Measurements from ENCODE around the gene MTMR10. TPM values are rescaled to one million over a fixed set of nuclear protein-coding genes. Genes with fewer than 3 reads are reported as not detected.

The MTMR10 gene
- total RNA-seq, 1 donor from 2014 or later, result 14.8 TPM

- Histone ChIP-seq H3K9me3 (ENCODE audit: insufficient read depth, low read depth, low read length) (no peaks in the 10 kb centered on the region), H3K4me1 (ENCODE audit: insufficient read depth, low read length) (peaks cover 22% of the 10 kb centered on the region), H2AFZ (ENCODE audit: low read depth, low read length) (peak overlapping the region; percentile 6), H3K4me2 (ENCODE audit: low read length) (peak overlapping the region; percentile 57), H3K27ac (ENCODE audit: low read depth, low read length) (peak overlapping the region; percentile 62), H3K27me3 (ENCODE audit: insufficient read depth, low read length) (no peaks in the 10 kb centered on the region), H3K9ac (ENCODE audit: low read length) (peak overlapping the region; percentile 27), H3K79me2 (ENCODE audit: insufficient read depth, low read length) (no peaks in the 10 kb centered on the region), H3K36me3 (ENCODE audit: insufficient read depth, low read length) (no peaks in the 10 kb centered on the region), H4K20me1 (ENCODE audit: insufficient read depth, low read length) (no peaks in the 10 kb centered on the region), H3K4me3 (ENCODE audit: insufficient read depth, low read depth, low read length) (no peak overlapping the region)
- FAIRE-seq, result no peak
- H3K4me3 Mint-ChIP-seq (ENCODE audit: unreplicated experiment), result no peak overlapping the region
- H3K9me3 Mint-ChIP-seq (ENCODE audit: unreplicated experiment), result no peaks in the 10 kb centered on the region
- peaks cover 3% of the 10 kb centered on the region for H3K27me3 Mint-ChIP-seq (ENCODE audit: low read depth, unreplicated experiment)
- peak; percentile 21 for DNase-seq (ENCODE audit: low read depth)
- H3K36me3 Mint-ChIP-seq (ENCODE audit: low read depth, unreplicated experiment), result no peaks in the 10 kb centered on the region
- peaks cover 22% of the 10 kb centered on the region for H3K4me1 Mint-ChIP-seq (ENCODE audit: low read depth, unreplicated experiment)
- TF ChIP-seq EZH2 (IDR thresholded peaks at IDR 0.05; ENCODE audit: insufficient read depth, low read length) (no peak), CTCF (IDR thresholded peaks at IDR 0.05; ENCODE audit: insufficient read depth, low read depth, low read length) (no peak)
- H3K27ac Mint-ChIP-seq (ENCODE audit: unreplicated experiment), result peak overlapping the region; percentile 88
Measured at GRCh38 chr15:31024979-31025378, 33.6 kb upstream of the MTMR10 start.

DNA sequence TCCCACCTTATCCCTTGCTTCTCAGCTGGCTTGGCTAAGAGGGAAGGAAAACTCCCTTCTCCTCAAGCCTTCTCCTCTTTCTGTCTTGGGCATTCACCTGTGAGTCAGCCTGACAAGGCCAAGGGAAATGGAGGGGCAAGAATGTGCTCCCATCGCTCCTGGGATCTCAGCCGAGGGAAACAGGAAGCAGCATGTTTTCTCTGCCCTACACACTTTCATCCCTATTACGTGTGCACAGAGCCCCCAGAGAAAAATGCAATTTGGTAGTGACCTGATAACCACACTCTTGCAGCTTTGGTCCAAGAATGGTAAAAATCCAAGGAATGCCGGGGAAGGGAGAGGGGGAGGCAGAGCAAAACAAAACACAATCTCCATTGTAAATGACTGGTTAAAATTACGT is 32.9 kb upstream of the MTMR10 start:
- no peaks in the 10 kb centered on the region for H4K20me1 ChIP-seq (ENCODE audit: insufficient read depth, low read length)
- peaks cover 3% of the 10 kb centered on the region for H3K27me3 Mint-ChIP-seq (ENCODE audit: low read depth, unreplicated experiment)

More for the DNA sequence above, 32.9 kb upstream of the MTMR10 start:
- no peaks in the 10 kb centered on the region for H3K36me3 Mint-ChIP-seq (ENCODE audit: low read depth, unreplicated experiment)
- FAIRE-seq (peak; percentile 96), DNase-seq (ENCODE audit: low read depth) (peak; percentile 98)
- H2AFZ ChIP-seq (ENCODE audit: low read depth, low read length), result no peak overlapping the region
- H3K4me2 ChIP-seq (ENCODE audit: low read length), result peak overlapping the region; percentile 57
- no peak overlapping the region for H3K4me3 ChIP-seq (ENCODE audit: insufficient read depth, low read depth, low read length)
- H3K27ac ChIP-seq (ENCODE audit: low read depth, low read length), result peak overlapping the region; percentile 62
- no peaks in the 10 kb centered on the region for H3K79me2 ChIP-seq (ENCODE audit: insufficient read depth, low read length)
- no peak overlapping the region for H3K4me3 Mint-ChIP-seq (ENCODE audit: unreplicated experiment)
- H3K9ac ChIP-seq (ENCODE audit: low read length), result no peak overlapping the region
- peaks cover 22% of the 10 kb centered on the region for H3K4me1 ChIP-seq (ENCODE audit: insufficient read depth, low read length)
- no peak for TF ChIP-seq EZH2 (IDR thresholded peaks at IDR 0.05; ENCODE audit: insufficient read depth, low read length)
- TF ChIP-seq CTCF (IDR thresholded peaks at IDR 0.05; ENCODE audit: insufficient read depth, low read depth, low read length), result no peak
- H3K27me3 ChIP-seq (ENCODE audit: insufficient read depth, low read length), result no peaks in the 10 kb centered on the region
- peak overlapping the region; percentile 88 for H3K27ac Mint-ChIP-seq (ENCODE audit: unreplicated experiment)
- peaks cover 22% of the 10 kb centered on the region for H3K4me1 Mint-ChIP-seq (ENCODE audit: low read depth, unreplicated experiment)
- H3K9me3 ChIP-seq (ENCODE audit: insufficient read depth, low read depth, low read length), result no peaks in the 10 kb centered on the region
- no peaks in the 10 kb centered on the region for H3K36me3 ChIP-seq (ENCODE audit: insufficient read depth, low read length)
- no peaks in the 10 kb centered on the region for H3K9me3 Mint-ChIP-seq (ENCODE audit: unreplicated experiment)

Measured in astrocyte (in vitro differentiated cells and primary cell).